Measurements from ENCODE around the gene CHRM5.

GRCh38 chr15:34107315-34107714 lies 139.0 kb downstream of the CHRM5 start:
- TF ChIP-seq CTCF (IDR thresholded peaks at IDR 0.05; ENCODE audit: extremely low read depth in 1 of 2, insufficient read depth in 1 of 2, low read depth in 1 of 2, low read length in 2 of 2), result no peak
- no peak for TF ChIP-seq MAX (IDR thresholded peaks at IDR 0.05; ENCODE audit: insufficient read depth, insufficient read length)
- no peak for TF ChIP-seq EZH2 (IDR thresholded peaks at IDR 0.05; ENCODE audit: borderline replicate concordance, low read depth, low read length, severe bottlenecking)

Data from endothelial cell of umbilical vein (primary cell).